ENCODE results near the gene SRSF1.

The SRSF1 gene

DNA sequence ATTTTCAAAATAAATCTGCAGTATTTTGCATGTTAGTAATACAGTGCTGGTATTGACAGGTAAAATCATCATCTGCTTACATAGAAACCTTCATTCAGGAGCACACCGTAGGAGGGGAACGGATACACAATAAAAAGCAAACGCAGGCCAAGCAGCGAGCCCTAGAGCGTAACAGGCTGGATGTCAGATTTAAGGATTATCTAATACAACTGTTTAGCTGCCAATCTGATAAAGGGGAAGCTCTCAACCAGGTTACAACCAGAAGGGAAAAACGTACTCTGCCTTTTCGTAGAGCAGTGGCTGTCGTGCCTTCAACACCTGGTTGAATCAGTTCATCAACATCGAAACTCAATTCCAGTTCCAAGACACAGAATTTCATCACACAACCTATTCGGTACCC lies 35.5 kb downstream of the SRSF1 start:
- TF ChIP-seq, protein P1, sequence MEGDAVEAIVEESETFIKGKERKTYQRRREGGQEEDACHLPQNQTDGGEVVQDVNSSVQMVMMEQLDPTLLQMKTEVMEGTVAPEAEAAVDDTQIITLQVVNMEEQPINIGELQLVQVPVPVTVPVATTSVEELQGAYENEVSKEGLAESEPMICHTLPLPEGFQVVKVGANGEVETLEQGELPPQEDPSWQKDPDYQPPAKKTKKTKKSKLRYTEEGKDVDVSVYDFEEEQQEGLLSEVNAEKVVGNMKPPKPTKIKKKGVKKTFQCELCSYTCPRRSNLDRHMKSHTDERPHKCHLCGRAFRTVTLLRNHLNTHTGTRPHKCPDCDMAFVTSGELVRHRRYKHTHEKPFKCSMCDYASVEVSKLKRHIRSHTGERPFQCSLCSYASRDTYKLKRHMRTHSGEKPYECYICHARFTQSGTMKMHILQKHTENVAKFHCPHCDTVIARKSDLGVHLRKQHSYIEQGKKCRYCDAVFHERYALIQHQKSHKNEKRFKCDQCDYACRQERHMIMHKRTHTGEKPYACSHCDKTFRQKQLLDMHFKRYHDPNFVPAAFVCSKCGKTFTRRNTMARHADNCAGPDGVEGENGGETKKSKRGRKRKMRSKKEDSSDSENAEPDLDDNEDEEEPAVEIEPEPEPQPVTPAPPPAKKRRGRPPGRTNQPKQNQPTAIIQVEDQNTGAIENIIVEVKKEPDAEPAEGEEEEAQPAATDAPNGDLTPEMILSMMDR (IDR thresholded peaks at IDR 0.05; ENCODE audit: insufficient read depth, missing control alignments): no peak
- peak; percentile 59 for DNase-seq (ENCODE audit: insufficient read length, low spot score)
- peak; percentile 58 for FAIRE-seq

DNA sequence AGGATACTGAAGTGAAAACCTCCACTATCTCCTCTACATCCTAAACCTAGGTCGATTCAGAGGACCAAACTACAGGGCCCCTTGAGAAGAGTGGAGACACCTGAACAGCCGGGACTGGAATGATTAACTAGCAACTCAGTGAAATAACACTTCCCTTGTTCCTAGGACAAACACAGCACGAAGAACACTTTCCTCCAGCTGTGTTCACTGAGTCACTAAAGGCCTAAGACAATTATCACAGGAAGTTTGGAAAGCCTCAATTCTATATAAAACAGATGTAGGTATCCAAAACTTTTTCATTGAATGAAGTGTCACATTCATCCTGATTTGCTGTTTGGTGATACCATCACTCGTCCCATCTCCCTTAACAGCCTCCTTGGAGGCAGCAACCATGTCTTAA lies 36.3 kb downstream of the SRSF1 start:
- FAIRE-seq (no peak), DNase-seq (ENCODE audit: insufficient read length, low spot score) (no peak)
- TF ChIP-seq, protein P1 (IDR thresholded peaks at IDR 0.05; ENCODE audit: insufficient read depth, missing control alignments): no peak

DNA sequence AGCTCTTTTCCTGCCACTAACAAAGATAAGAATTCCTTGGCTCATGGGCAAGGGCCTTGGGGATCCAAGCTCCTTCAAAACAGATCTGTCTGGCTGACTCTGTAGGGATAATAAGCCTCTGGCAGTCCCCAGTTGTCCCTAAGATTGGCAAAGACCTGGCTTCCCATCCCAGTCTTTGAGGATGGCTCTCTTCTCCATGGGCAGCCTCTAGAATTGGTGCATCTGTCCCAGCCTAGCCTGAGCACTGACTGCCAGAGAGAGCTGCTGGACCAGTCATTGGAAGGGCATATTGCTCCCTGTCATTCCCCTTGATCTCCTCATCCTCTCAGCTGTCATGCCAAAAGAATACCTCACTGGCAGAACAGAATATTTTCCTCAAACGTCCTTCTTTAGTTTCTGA lies 38.6 kb downstream of the SRSF1 start:
- TF ChIP-seq, protein P1 (IDR thresholded peaks at IDR 0.05; ENCODE audit: insufficient read depth, missing control alignments): no peak
- FAIRE-seq (no peak), DNase-seq (ENCODE audit: insufficient read length, low spot score) (no peak)

DNA sequence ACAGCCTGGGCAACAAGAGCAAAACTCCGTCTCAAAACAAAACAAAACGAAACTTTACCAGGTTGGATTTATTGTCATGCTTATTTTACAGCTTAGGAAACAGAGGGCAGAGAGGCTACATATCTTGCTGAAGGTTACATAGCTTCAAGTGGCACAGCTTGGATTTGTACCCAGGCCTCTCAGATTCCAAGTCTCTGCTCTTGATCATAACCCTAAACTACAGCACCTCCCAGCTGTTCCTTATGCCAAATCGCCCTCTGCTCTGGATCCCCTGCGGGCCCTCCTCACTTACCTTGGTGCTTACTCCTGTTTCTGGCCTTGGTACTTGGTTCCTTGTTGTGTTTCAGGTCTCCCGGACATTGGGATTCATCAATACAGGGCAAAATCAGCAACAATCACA lies 40.2 kb downstream of the SRSF1 start:
- DNase-seq (ENCODE audit: insufficient read length, low spot score): no peak
- no peak for FAIRE-seq
- TF ChIP-seq, protein P1 (IDR thresholded peaks at IDR 0.05; ENCODE audit: insufficient read depth, missing control alignments): no peak

DNA sequence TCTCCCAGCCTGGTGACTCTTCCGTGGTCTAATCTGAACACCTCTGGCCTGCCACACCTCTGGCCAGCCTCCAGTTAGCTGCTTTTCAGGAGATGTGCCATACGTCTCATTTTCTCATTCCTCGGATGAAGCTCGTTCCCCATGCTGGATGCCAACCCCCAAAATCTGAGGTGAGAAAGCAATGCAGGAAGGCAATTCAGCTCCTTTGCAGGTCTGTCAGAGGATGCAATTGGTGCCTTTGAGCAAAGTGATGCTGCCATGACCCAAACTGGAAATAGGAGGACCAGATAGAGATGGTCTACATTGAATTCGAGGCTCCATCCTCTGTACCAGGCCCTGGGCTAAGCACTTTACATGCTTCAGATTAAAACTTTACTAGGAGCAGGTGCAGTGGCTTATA lies 40.8 kb downstream of the SRSF1 start:
- TF ChIP-seq, protein P1 (IDR thresholded peaks at IDR 0.05; ENCODE audit: insufficient read depth, missing control alignments): no peak
- FAIRE-seq (no peak), DNase-seq (ENCODE audit: insufficient read length, low spot score) (no peak)

DNA sequence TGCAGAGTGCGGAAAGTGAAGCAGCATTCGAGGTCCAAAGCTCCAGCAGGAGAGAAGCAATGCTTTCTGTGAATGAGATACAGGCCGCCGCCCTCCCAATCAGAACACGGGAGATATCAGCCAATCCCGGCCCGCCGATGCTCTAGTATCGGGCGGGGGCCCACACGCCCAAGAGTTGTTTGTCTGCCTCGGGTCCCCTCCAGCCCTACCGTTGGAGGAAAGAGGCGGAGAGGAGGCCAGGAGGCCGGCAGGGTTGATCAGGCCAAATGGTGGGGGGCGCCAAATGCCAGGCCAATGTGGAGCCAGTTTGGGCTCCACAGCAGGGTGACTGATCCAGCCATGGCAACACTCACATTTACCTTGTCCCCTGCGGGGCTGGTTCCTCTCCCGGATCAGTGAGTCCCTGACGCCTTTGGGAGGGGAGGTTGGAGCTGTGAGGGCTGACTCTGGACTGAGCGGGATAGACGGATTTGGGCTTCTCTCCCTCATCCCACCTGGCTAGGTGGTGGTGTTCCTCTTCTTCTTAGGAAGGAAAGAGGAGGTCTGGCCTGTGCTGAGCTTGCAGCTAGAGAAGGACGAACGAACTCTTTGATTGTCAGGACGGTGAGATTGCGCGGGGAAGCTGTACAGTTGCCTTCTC lies 41.4 kb downstream of the SRSF1 start:
- no peak for DNase-seq (ENCODE audit: insufficient read length, low spot score)
- TF ChIP-seq, protein P1 (IDR thresholded peaks at IDR 0.05; ENCODE audit: insufficient read depth, missing control alignments): no peak
- FAIRE-seq: no peak

DNA sequence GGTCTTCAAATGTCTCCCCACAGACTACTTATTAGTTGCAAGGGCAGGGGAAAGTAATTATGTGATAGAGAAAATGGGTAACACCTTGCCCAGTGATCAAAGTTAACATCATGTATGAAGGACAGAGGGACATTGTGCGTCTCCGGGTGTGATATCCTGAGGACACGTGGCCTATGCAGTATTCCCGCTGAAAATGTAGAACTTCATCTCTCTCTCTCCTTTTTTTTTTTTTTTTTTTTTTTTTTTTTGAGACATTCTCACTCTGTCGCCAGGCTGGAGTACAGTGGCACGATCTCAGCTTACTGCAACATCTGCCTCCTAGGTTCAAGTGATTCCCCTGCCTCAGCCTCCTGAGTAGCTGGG lies 43.9 kb downstream of the SRSF1 start:
- FAIRE-seq: no peak
- TF ChIP-seq, protein P1 (IDR thresholded peaks at IDR 0.05; ENCODE audit: insufficient read depth, missing control alignments): no peak
- no peak for DNase-seq (ENCODE audit: insufficient read length, low spot score)
